ENCODE results near the gene PLPPR2.
"Not testable (repeated sequence)": the region's sequence is repeated elsewhere in the genome, so short reads cannot be mapped to it uniquely, and the experiment has no call there.

Gene PLPPR2

DNA sequence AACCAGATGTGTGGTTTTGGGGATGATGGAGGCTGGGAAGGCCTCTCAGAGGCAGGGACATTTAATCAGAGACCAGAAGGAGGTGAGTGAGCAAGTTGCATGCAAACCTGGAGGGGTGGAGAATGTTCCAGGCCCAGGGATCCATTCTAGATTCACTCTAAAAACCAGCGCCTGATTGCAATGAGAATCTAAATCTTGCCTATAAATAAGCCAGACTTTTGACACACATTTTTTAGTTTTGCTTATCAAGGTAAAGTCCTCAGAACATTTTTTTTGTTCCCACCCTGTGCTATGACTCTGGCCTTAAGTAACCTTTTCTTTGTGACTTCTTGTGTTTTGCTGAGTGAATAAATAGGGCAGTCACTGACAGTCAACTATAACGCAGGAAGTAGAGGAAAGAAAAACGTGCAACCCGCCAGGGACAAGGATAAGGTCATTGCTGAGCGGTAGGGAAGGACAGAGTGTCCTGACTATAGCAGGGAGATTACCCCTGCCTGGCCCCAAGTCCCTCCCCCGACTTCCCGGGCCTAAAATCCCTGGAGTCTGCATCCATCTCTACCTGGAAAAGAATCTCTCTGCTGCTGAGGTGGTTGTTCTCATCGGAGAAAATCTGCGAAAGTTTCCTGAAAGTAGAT is 49.5 kb downstream of the PLPPR2 start:
- no peak for DNase-seq

DNA sequence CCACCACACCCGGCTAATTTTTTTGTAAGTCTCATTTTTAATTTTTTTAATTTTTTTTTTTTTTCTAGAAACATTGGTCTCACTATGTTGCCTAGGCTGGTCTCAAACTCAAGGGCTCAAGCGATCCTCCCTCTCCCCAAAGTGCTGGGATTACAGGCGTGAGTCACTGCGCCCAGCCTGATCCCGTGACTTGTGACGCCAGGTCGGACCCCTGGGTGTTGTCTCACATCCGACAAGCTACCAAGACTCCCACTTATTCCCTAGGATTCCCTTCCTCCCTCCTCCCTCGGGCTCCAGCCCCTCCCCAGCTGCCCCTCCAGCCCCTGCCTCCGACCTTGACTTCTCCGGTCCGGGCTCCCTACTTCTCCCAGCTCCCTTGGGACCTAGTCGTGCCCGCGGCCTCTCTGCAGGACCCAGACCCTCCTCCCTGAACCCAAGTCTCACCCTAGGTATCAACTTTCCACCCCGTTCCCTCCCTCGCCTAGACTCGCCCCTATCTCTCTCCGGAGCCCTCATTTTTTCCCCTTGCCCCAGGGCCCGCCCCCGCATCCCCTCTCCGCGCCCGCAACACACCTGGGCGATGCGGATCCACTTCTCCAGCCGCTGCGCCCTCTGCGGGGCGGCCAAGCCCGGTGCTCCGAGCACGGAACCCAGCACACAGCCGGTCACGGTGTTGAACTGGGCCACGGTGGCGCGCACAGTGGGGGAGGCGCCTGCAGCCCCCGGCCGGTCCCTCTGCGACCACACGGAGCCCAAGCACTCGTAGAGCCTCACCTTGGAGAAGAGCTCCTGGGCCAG is 50.8 kb downstream of the PLPPR2 start:
- DNase-seq, result no peak

DNA sequence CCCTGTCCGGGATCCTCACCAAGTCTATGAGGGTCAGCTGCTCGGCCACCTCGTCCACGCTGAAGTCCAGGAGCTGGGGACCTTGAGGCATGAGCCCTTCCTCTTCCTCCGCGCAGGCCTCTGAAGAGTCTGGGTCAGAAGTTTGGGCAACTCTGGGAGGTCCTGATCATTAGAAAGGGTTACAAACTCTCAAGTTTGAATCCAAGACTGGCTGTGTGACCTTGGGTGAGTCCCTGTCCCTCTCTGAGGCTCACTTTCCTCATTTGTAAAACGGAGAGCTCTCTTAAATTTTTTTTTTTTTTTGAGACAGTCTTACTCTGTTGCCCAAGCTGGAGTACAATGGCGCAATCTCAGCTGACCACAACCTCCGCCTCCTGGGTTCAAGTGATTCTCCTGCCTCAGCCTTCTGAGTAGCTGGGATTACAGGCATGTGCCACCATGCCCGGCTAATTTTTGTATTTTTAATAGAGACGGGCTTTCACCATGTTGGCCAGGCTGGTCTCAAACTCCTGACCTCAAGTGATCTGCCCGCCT is 51.5 kb downstream of the PLPPR2 start:
- DNase-seq, result not testable (repeated sequence)

DNA sequence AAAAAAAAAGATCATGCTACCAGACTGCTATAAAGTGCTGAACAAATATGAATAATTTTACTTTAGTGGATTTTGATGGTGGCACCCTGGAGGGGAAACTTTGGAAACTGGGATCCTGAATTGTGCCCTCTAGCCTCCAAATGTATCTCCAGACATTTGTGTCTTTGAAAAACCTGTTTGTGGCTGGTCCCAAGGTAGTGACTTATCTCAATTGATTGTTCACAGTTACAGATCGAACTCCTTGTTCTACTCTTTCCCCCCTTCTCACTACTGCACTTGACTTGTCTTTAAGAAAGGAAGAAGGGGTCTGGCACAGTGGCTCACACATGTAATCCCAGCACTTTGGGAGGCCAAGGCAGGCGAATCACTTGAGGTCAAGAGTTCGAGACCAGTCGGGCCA is 53.4 kb downstream of the PLPPR2 start:
- DNase-seq, result no peak

DNA sequence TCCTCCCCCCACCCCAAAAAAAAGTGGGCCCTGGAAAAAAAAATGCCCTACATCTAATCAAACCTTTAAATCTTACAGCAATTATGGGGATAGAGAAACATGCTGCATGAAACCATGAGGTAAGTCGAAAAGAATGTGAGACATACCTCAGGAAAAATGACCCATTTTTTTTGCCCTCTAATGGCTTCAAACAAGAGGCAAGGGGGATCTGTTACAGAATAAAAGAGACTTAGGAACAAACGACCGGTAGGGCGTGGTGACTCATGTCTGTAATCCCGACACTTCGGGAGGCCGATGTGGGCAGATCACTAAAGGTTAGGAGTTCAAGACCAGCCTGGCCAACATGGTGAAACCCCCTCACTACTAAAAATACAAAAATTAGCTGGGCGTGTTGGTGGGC is 55.5 kb downstream of the PLPPR2 start:
- DNase-seq, result no peak

DNA sequence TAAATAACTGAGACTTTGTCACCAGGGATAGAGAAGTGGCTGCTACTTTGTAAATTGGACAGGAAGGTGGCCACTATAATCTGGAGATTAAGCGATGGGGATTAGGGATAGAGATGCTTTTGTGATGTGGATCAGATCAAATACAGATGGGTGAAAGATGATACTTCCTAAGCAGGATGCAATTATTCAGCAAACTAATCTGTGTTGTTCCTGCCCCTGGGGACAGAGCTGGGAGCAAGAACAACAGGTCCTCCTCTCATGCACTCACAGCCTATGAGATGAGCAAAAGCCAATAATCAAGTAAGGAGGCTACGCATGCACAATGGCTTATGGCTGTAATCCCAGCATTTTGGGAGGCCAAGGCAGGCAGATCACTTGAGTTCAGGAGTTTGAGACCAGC is 59.3 kb downstream of the PLPPR2 start:
- DNase-seq, result no peak

Measured in DMS79 (cell line).